HepG2 (cell line): Measurements from ENCODE around the gene IQCH. TPM values are rescaled to one million over a fixed set of nuclear protein-coding genes. Genes with fewer than 3 reads are reported as not detected.

Experiments used
- ATM ChIP-seq: fragments of 450-650 bp; IDR thresholded peaks from 2 replicates; pipeline ENCODE4 v1.7.1; 2017; ENCODE audit warnings: mild to moderate bottlenecking, borderline replicate concordance
- EP300 ChIP-seq, 3 experiments: sonication (generic) in 1 of 3; formaldehyde crosslinking in 1 of 3; IDR thresholded peaks; 2 replicates each; pipeline versions ENCODE4 v1.5.1 to v1.6.1; 2011 to 2020; ENCODE audit warnings: low read depth in 2 of 3, low read length in 2 of 3, borderline replicate concordance in 1 of 3, improper control_type of control experiment in 1 of 3, mild to moderate bottlenecking in 1 of 3, missing genetic modification reagents in 1 of 3, moderate library complexity in 1 of 3
- ESRRA ChIP-seq: sonication (generic); formaldehyde crosslinking; IDR thresholded peaks from 2 replicates; pipeline ENCODE4 v1.5.1; 2020; ENCODE audit warnings: mild to moderate bottlenecking, low read depth, missing genetic modification reagents
- FOSL1 ChIP-seq: sonication (generic); formaldehyde crosslinking; IDR thresholded peaks from 2 replicates; pipeline ENCODE4 v1.9.0; 2021; ENCODE audit warnings: missing genetic modification reagents, borderline replicate concordance
- HDAC2 ChIP-seq: sonication (generic); formaldehyde crosslinking; IDR thresholded peaks from 2 replicates; pipeline ENCODE4 v1.4.0; 2020; ENCODE audit warnings: missing genetic modification reagents
- KDM3A ChIP-seq: IDR thresholded peaks from 2 replicates; pipeline ENCODE4 v1.6.1; 2018; ENCODE audit warnings: low read depth, missing compliant biosample characterization
- KDM5A ChIP-seq: fragments of 200-600 bp; sonication (generic); IDR thresholded peaks from 2 replicates; pipeline ENCODE4 v1.7.0; 2018; ENCODE audit warnings: antibody characterized with exemption, mild to moderate bottlenecking, low read length, borderline replicate concordance
- REL ChIP-seq: sonication (generic); formaldehyde crosslinking; conservative IDR thresholded peaks from 2 replicates; pipeline ENCODE4 v1.8.0; 2022; ENCODE audit warnings: mild to moderate bottlenecking, missing genetic modification reagents, moderate library complexity
- SAP130 ChIP-seq: IDR thresholded peaks from 2 replicates; pipeline ENCODE4 v1.6.1; 2016; ENCODE audit warnings: low read depth
- SNAPC4 ChIP-seq: sonication (generic); formaldehyde crosslinking; IDR thresholded peaks from 2 replicates; pipeline ENCODE4 v1.4.0; 2020; ENCODE audit warnings: mild to moderate bottlenecking, missing genetic modification reagents
- SYNCRIP ChIP-seq: fragments of 200-400 bp; formaldehyde crosslinking; IDR thresholded peaks from 2 replicates; pipeline ENCODE4 v1.6.1; 2018; ENCODE audit warnings: mild to moderate bottlenecking, low read depth, low read length; ENCODE audit not compliant: insufficient read depth
- ZC3H4 ChIP-seq: sonication (generic); formaldehyde crosslinking; IDR thresholded peaks from 2 replicates; pipeline ENCODE4 v1.4.0; 2020; ENCODE audit warnings: missing genetic modification reagents, borderline replicate concordance
- ZFP37 ChIP-seq: sonication (generic); formaldehyde crosslinking; IDR thresholded peaks from 2 replicates; pipeline ENCODE4 v1.4.0; 2020; ENCODE audit warnings: missing genetic modification reagents, borderline replicate concordance
- ZNF276 ChIP-seq: sonication (generic); formaldehyde crosslinking; IDR thresholded peaks from 2 replicates; pipeline ENCODE4 v1.4.0; 2020; ENCODE audit warnings: mild to moderate bottlenecking, low read depth, missing genetic modification reagents
- ZNF350 ChIP-seq: sonication (generic); formaldehyde crosslinking; IDR thresholded peaks from 2 replicates; pipeline ENCODE4 v1.4.0; 2020; ENCODE audit warnings: mild to moderate bottlenecking, low read depth, missing genetic modification reagents, borderline replicate concordance
- ZNF382 ChIP-seq: sonication (generic); formaldehyde crosslinking; IDR thresholded peaks from 2 replicates; pipeline ENCODE4 v1.5.0; 2020; ENCODE audit warnings: missing genetic modification reagents, mild to moderate bottlenecking, borderline replicate concordance
- ZNF569 ChIP-seq: sonication (generic); formaldehyde crosslinking; IDR thresholded peaks from 2 replicates; pipeline ENCODE4 v1.5.0; 2020; ENCODE audit warnings: mild to moderate bottlenecking, missing genetic modification reagents, moderate library complexity, borderline replicate concordance
- ZNF605 ChIP-seq: sonication (generic); formaldehyde crosslinking; IDR thresholded peaks from 2 replicates; pipeline ENCODE4 v1.8.0; 2022; ENCODE audit warnings: mild to moderate bottlenecking, missing genetic modification reagents
- ZNF660 ChIP-seq: sonication (generic); formaldehyde crosslinking; IDR thresholded peaks from 2 replicates; pipeline ENCODE4 v1.5.1; 2020; ENCODE audit warnings: mild to moderate bottlenecking, low read depth, missing genetic modification reagents, borderline replicate concordance
- ZNF761 ChIP-seq: sonication (generic); formaldehyde crosslinking; conservative IDR thresholded peaks from 2 replicates; pipeline ENCODE4 v1.4.0; 2020; ENCODE audit warnings: mild to moderate bottlenecking, missing genetic modification reagents
- ZSCAN31 ChIP-seq: sonication (generic); formaldehyde crosslinking; IDR thresholded peaks from 2 replicates; pipeline ENCODE4 v1.5.0; 2020; ENCODE audit warnings: low read depth, mild to moderate bottlenecking, missing genetic modification reagents
- polyA plus RNA-seq, 8 experiments: library from polyadenylated mRNA; depleted of rRNA in 3 of 8; stranded (reverse) in 7 of 8; unstranded in 1 of 8; fragments of >200 nt; fragmentation: Illumina TruSeq in 4 of 8; extraction: Trizol in 4 of 8; gene quantifications; 2 replicates each; pipeline versions ENCODE4 v1.2.1 to v1.2.3, GENCODE V29; 2011 to 2016; ENCODE audit warnings: low read depth in 4 of 8, missing spikeins in 1 of 8, mixed read lengths in 1 of 8; ENCODE audit not compliant: insufficient read depth in 1 of 8
- total RNA-seq, 5 experiments: library from RNA; depleted of rRNA; stranded (reverse); fragments of >200 nt; fragmentation: Illumina TruSeq; extraction: Trizol; gene quantifications; 2 replicates each; pipeline ENCODE4 v1.2.3, GENCODE V29; 2016; ENCODE audit warnings: low read depth in 1 of 5

IQCH gene
- total and polyA plus RNA-seq, 2 of the 13 experiments (the other 11 are each of a cell fraction or from before 2014, with no cell fraction given): 0.16 to 0.55 TPM

GRCh38 chr15:67521783-67522568, 267.4 kb downstream of the IQCH start (continued):
- TF ChIP-seq ZNF569 (CRISPR knock-in tag): 0 out of 2 replicates have a peak, but pooled peaks have one; percentile 9
- peak; percentile 9; the same call in 1 of the 2 replicates for TF ChIP-seq ZSCAN31 (CRISPR knock-in tag)
- TF ChIP-seq KDM3A: no peak
- no peak for TF ChIP-seq ZNF382
- no peak for TF ChIP-seq ZNF761 (CRISPR knock-in tag)
- TF ChIP-seq HDAC2: no peak
- no peak for TF ChIP-seq SYNCRIP
- TF ChIP-seq ZNF660 (CRISPR knock-in tag): no peak
- TF ChIP-seq ATM: no peak
- peak; percentile 71; the same call in 1 of the 2 replicates for TF ChIP-seq SNAPC4
- no peak for TF ChIP-seq ZNF276 (CRISPR knock-in tag)
- no peak for TF ChIP-seq EP300 (IDR thresholded peaks at IDR 0.05; ENCODE audit: low read depth in 2 of 2, low read length in 2 of 2)
- TF ChIP-seq EP300 (CRISPR knock-in tag; IDR thresholded peaks at IDR 0.05; ENCODE audit: borderline replicate concordance): no peak
- TF ChIP-seq KDM5A: 0 out of 2 replicates have a peak, but pooled peaks have one; percentile 64
- no peak for TF ChIP-seq ESRRA (CRISPR knock-in tag)
- TF ChIP-seq ZFP37 (CRISPR knock-in tag): no peak
- TF ChIP-seq REL (CRISPR knock-in tag): no peak
- no peak for TF ChIP-seq FOSL1
- 0 out of 2 replicates have a peak, but pooled peaks have one; percentile 1 for TF ChIP-seq ZNF605 (CRISPR knock-in tag)
- no peak for TF ChIP-seq SAP130 (CRISPR knock-in tag)
- no peak for TF ChIP-seq ZC3H4 (CRISPR knock-in tag)
- TF ChIP-seq ZNF350 (CRISPR knock-in tag): no peak
